C4-2B (cell line): Measurements from ENCODE around the gene TAOK1.
"Not testable (repeated sequence)": the region's sequence is repeated elsewhere in the genome, so short reads cannot be mapped to it uniquely, and the experiment has no call there.

Experiments used
- H3K27ac ChIP-seq: fragments of 450-650 bp; 2 replicates; pipeline ENCODE4 v1.5.1; 2017
- ZFX ChIP-seq: fragments of 450-650 bp; IDR thresholded peaks from 2 replicates; pipeline ENCODE4 v1.6.1; 2017
- TF ChIP-seq, protein P1 (sequence below): fragments of 450-650 bp; conservative IDR thresholded peaks from 2 replicates; pipeline ENCODE4 v1.5.1; 2017; ENCODE audit warnings: mild to moderate bottlenecking

Gene TAOK1

GRCh38 chr17:29389982-29390850 lies at the start of gene TAOK1:
TAOK1 (plus strand) TSS chr17:29390363; CDS start chr17:29451549, 61,186 bp downstream.
- TF ChIP-seq, protein P1, sequence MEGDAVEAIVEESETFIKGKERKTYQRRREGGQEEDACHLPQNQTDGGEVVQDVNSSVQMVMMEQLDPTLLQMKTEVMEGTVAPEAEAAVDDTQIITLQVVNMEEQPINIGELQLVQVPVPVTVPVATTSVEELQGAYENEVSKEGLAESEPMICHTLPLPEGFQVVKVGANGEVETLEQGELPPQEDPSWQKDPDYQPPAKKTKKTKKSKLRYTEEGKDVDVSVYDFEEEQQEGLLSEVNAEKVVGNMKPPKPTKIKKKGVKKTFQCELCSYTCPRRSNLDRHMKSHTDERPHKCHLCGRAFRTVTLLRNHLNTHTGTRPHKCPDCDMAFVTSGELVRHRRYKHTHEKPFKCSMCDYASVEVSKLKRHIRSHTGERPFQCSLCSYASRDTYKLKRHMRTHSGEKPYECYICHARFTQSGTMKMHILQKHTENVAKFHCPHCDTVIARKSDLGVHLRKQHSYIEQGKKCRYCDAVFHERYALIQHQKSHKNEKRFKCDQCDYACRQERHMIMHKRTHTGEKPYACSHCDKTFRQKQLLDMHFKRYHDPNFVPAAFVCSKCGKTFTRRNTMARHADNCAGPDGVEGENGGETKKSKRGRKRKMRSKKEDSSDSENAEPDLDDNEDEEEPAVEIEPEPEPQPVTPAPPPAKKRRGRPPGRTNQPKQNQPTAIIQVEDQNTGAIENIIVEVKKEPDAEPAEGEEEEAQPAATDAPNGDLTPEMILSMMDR = no peak
- peak; percentile 97 for TF ChIP-seq ZFX
- peak within 1 kb of the TSS; percentile 94 for H3K27ac ChIP-seq

- no peak overlapping the region for H3K27ac ChIP-seq
- TF ChIP-seq, protein P1 = no peak
- TF ChIP-seq ZFX = no peak
These were observed 48.4 kb upstream of the TAOK1 start for GRCh38 chr17:29341726-29342125.

DNA sequence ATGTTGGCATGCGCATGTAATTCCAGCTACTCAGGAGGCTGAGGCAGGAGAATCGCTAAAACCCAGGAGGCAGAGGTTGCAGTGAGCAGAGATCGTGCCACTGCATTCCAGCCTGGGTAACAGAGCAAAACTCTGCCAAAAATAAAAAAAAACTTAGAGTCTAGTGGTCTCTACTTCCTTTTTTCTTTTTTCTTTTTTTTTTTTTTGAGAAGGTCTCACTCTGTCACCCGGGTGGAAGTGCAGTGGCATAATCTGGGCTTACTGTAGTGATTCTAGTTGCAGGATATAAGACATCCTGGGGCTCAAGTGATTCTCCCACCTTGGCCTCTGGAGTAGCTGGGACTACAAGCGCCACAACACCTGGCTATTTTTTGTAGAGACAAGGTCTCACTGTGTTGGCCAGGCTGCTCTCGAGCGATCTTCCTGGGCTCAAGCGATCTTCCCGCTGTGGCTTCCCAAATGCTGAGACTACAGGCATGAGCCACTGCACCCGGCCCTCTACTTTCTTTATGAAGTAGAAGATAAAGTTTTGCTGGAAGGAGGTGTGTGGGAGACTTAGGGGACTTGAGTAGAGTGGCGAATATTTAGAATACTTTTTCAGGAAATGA lies 47.9 kb upstream of the TAOK1 start:
- H3K27ac ChIP-seq = no peak overlapping the region
- TF ChIP-seq, protein P1 = no peak
- no peak for TF ChIP-seq ZFX

DNA sequence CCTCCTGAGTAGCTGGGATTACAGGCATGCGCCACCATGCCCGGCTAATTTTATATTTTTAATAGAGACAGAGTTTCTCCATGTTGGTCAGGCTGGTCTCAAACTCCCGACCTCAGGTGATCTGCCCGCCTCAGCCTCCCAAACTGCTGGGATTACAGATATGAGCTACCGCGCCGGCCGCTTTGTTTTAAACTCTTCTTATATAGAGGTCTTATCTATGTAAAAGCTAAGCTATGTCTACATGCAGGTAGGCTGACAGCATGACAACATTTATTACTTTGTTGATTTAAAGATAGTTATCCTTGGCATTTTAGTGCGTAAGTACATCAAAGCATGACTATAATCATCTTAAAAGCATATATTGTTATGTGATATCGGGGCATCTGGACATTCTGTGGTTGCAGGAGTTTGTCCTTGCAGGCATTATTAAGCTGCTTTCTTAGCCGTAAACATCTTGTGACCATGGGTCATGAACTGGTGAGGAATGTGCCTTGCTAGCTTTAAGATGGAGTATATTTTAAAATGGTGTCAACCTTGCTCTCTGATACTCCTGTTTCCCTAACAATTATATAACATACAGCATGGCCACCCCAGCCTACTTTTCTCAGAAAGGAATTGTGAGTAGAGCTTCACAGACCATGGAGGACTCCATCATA lies 45.8 kb upstream of the TAOK1 start:
- H3K27ac ChIP-seq = no peak overlapping the region
- no peak for TF ChIP-seq ZFX
- TF ChIP-seq, protein P1 = no peak

DNA sequence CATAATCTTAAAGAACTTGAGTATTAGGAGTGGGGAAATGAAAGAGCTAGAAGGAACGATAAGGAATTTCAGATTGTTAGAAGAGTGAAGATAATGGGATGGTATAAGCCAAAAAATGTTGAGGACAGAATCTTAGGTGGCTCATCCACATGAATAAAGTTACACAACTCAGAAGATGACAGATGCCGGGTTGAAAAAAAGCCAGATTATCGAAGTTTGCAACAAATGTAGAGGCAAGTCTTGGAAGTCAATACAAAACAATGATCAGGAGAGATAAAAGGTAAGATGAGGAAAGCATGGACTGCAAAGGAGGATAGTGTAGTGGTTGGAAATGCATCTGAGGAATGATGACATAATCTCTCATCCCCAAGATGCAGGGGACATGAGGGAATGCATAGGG lies 45.1 kb upstream of the TAOK1 start:
- TF ChIP-seq, protein P1 = no peak
- TF ChIP-seq ZFX = no peak
- no peak overlapping the region for H3K27ac ChIP-seq

GRCh38 chr17:29345470-29345869 lies 44.7 kb upstream of the TAOK1 start:
- not testable (repeated sequence) for H3K27ac ChIP-seq

DNA sequence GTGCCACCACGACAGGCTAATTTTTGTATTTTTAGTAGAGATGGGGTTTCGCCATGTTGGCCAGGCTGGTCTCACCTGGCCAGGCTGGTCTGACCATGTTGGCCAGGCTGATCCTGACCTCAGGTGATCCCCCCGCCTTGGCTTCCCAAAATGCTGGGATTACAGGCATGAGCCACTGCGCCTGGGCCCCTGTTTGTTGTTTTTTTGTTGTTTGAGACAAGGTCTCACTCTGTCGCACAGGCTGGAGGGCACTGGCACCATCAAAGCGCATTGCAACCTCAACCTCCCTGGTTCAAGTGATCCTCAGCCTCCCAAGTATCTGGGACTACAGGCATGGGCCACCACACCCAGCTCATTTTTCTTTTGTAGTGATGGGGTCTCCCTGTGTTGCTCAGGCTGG lies 43.7 kb upstream of the TAOK1 start:
- TF ChIP-seq ZFX = no peak
- TF ChIP-seq, protein P1 = no peak
- H3K27ac ChIP-seq = no peak overlapping the region
